Measurements from ENCODE around the gene WASF3.
A peak's percentile ranks its signal among the peaks of the same experiment; 100 is the strongest.

WASF3 gene

GRCh38 chr13:26557393-26558073 is at the start of gene WASF3:
TSS of gene WASF3 (plus strand) at chr13:26557683. CDS start at chr13:26642271, 84,588 bp downstream.
- Histone ChIP-seq H3K9ac (ENCODE audit: low read length) (no peak within 1 kb of the TSS), H3K9me3 (ENCODE audit: control insufficient read depth, low read length) (no peaks in the 10 kb centered on the region), H3K4me3 (ENCODE audit: low read length) (peak within 1 kb of the TSS; percentile 11)

GRCh38 chr13:26508885-26509284 is 48.6 kb upstream of the WASF3 start:
- H3K9ac ChIP-seq (ENCODE audit: low read length) = no peak overlapping the region
- H3K9me3 ChIP-seq (ENCODE audit: control insufficient read depth, low read length) = no peaks in the 10 kb centered on the region

More at GRCh38 chr13:26557393-26558073, at the start of gene WASF3:
- H3K4me1 ChIP-seq (ENCODE audit: control insufficient read depth, insufficient read depth, low read length) = peaks cover 5% of the 10 kb centered on the region
- peaks cover 6% of the 10 kb centered on the region for H3K27me3 ChIP-seq (ENCODE audit: control insufficient read depth, insufficient read depth, low read length)
- H3K36me3 ChIP-seq (ENCODE audit: control insufficient read depth, insufficient read depth, low read length) = no peaks in the 10 kb centered on the region

GRCh38 chr13:26509491-26509890 is 48.0 kb upstream of the WASF3 start:
- Histone ChIP-seq H3K36me3 (ENCODE audit: control insufficient read depth, insufficient read depth, low read length) (no peaks in the 10 kb centered on the region), H3K4me1 (ENCODE audit: control insufficient read depth, insufficient read depth, low read length) (no peaks in the 10 kb centered on the region), H3K4me3 (ENCODE audit: low read length) (no peak overlapping the region), H3K9me3 (ENCODE audit: control insufficient read depth, low read length) (no peaks in the 10 kb centered on the region), H3K27me3 (ENCODE audit: control insufficient read depth, insufficient read depth, low read length) (no peaks in the 10 kb centered on the region), H3K9ac (ENCODE audit: low read length) (no peak overlapping the region)

More at GRCh38 chr13:26508885-26509284, 48.6 kb upstream of the WASF3 start:
- no peaks in the 10 kb centered on the region for H3K36me3 ChIP-seq (ENCODE audit: control insufficient read depth, insufficient read depth, low read length)
- no peaks in the 10 kb centered on the region for H3K27me3 ChIP-seq (ENCODE audit: control insufficient read depth, insufficient read depth, low read length)
- H3K4me1 ChIP-seq (ENCODE audit: control insufficient read depth, insufficient read depth, low read length) = no peaks in the 10 kb centered on the region
- no peak overlapping the region for H3K4me3 ChIP-seq (ENCODE audit: low read length)

- H3K4me3 ChIP-seq (ENCODE audit: low read length) = no peak overlapping the region
- H3K9me3 ChIP-seq (ENCODE audit: control insufficient read depth, low read length) = no peaks in the 10 kb centered on the region
- H3K9ac ChIP-seq (ENCODE audit: low read length) = no peak overlapping the region
- no peaks in the 10 kb centered on the region for H3K4me1 ChIP-seq (ENCODE audit: control insufficient read depth, insufficient read depth, low read length)
- H3K27me3 ChIP-seq (ENCODE audit: control insufficient read depth, insufficient read depth, low read length) = no peaks in the 10 kb centered on the region
- H3K36me3 ChIP-seq (ENCODE audit: control insufficient read depth, insufficient read depth, low read length) = no peaks in the 10 kb centered on the region
These were observed 43.6 kb upstream of the WASF3 start for GRCh38 chr13:26513931-26514330.

GRCh38 chr13:26515721-26516120 is 41.8 kb upstream of the WASF3 start:
- Histone ChIP-seq H3K4me1 (ENCODE audit: control insufficient read depth, insufficient read depth, low read length) (no peaks in the 10 kb centered on the region), H3K27me3 (ENCODE audit: control insufficient read depth, insufficient read depth, low read length) (no peaks in the 10 kb centered on the region), H3K36me3 (ENCODE audit: control insufficient read depth, insufficient read depth, low read length) (no peaks in the 10 kb centered on the region), H3K4me3 (ENCODE audit: low read length) (no peak overlapping the region), H3K9ac (ENCODE audit: low read length) (no peak overlapping the region), H3K9me3 (ENCODE audit: control insufficient read depth, low read length) (no peaks in the 10 kb centered on the region)

GRCh38 chr13:26517936-26518335 is 39.5 kb upstream of the WASF3 start:
- no peaks in the 10 kb centered on the region for H3K4me1 ChIP-seq (ENCODE audit: control insufficient read depth, insufficient read depth, low read length)
- no peaks in the 10 kb centered on the region for H3K27me3 ChIP-seq (ENCODE audit: control insufficient read depth, insufficient read depth, low read length)
- no peaks in the 10 kb centered on the region for H3K9me3 ChIP-seq (ENCODE audit: control insufficient read depth, low read length)
- no peak overlapping the region for H3K9ac ChIP-seq (ENCODE audit: low read length)
- no peaks in the 10 kb centered on the region for H3K36me3 ChIP-seq (ENCODE audit: control insufficient read depth, insufficient read depth, low read length)
- no peak overlapping the region for H3K4me3 ChIP-seq (ENCODE audit: low read length)

GRCh38 chr13:26518451-26518959 is 39.0 kb upstream of the WASF3 start:
- Histone ChIP-seq H3K4me1 (ENCODE audit: control insufficient read depth, insufficient read depth, low read length) (no peaks in the 10 kb centered on the region), H3K9ac (ENCODE audit: low read length) (no peak overlapping the region), H3K9me3 (ENCODE audit: control insufficient read depth, low read length) (no peaks in the 10 kb centered on the region), H3K36me3 (ENCODE audit: control insufficient read depth, insufficient read depth, low read length) (no peaks in the 10 kb centered on the region), H3K27me3 (ENCODE audit: control insufficient read depth, insufficient read depth, low read length) (no peaks in the 10 kb centered on the region), H3K4me3 (ENCODE audit: low read length) (no peak overlapping the region)

GRCh38 chr13:26522571-26522970 is 34.9 kb upstream of the WASF3 start:
- H3K27me3 ChIP-seq (ENCODE audit: control insufficient read depth, insufficient read depth, low read length) = no peaks in the 10 kb centered on the region
- no peaks in the 10 kb centered on the region for H3K4me1 ChIP-seq (ENCODE audit: control insufficient read depth, insufficient read depth, low read length)
- H3K9me3 ChIP-seq (ENCODE audit: control insufficient read depth, low read length) = no peaks in the 10 kb centered on the region

GRCh38 chr13:26523007-26523406 is 34.5 kb upstream of the WASF3 start:
- Histone ChIP-seq H3K9ac (ENCODE audit: low read length) (no peak overlapping the region), H3K9me3 (ENCODE audit: control insufficient read depth, low read length) (no peaks in the 10 kb centered on the region), H3K36me3 (ENCODE audit: control insufficient read depth, insufficient read depth, low read length) (no peaks in the 10 kb centered on the region), H3K27me3 (ENCODE audit: control insufficient read depth, insufficient read depth, low read length) (no peaks in the 10 kb centered on the region), H3K4me3 (ENCODE audit: low read length) (no peak overlapping the region), H3K4me1 (ENCODE audit: control insufficient read depth, insufficient read depth, low read length) (no peaks in the 10 kb centered on the region)

More at GRCh38 chr13:26522571-26522970, 34.9 kb upstream of the WASF3 start:
- H3K9ac ChIP-seq (ENCODE audit: low read length) = no peak overlapping the region
- no peak overlapping the region for H3K4me3 ChIP-seq (ENCODE audit: low read length)
- H3K36me3 ChIP-seq (ENCODE audit: control insufficient read depth, insufficient read depth, low read length) = no peaks in the 10 kb centered on the region

GRCh38 chr13:26525528-26525927 is 32.0 kb upstream of the WASF3 start:
- H3K36me3 ChIP-seq (ENCODE audit: control insufficient read depth, insufficient read depth, low read length) = no peaks in the 10 kb centered on the region
- H3K9me3 ChIP-seq (ENCODE audit: control insufficient read depth, low read length) = no peaks in the 10 kb centered on the region
- H3K4me1 ChIP-seq (ENCODE audit: control insufficient read depth, insufficient read depth, low read length) = no peaks in the 10 kb centered on the region
- H3K27me3 ChIP-seq (ENCODE audit: control insufficient read depth, insufficient read depth, low read length) = no peaks in the 10 kb centered on the region
- no peak overlapping the region for H3K9ac ChIP-seq (ENCODE audit: low read length)
- no peak overlapping the region for H3K4me3 ChIP-seq (ENCODE audit: low read length)

- no peak overlapping the region for H3K9ac ChIP-seq (ENCODE audit: low read length)
- no peaks in the 10 kb centered on the region for H3K27me3 ChIP-seq (ENCODE audit: control insufficient read depth, insufficient read depth, low read length)
- H3K9me3 ChIP-seq (ENCODE audit: control insufficient read depth, low read length) = no peaks in the 10 kb centered on the region
- H3K36me3 ChIP-seq (ENCODE audit: control insufficient read depth, insufficient read depth, low read length) = no peaks in the 10 kb centered on the region
- no peaks in the 10 kb centered on the region for H3K4me1 ChIP-seq (ENCODE audit: control insufficient read depth, insufficient read depth, low read length)
- H3K4me3 ChIP-seq (ENCODE audit: low read length) = no peak overlapping the region
These were observed 30.7 kb upstream of the WASF3 start for GRCh38 chr13:26526702-26527216.

- Histone ChIP-seq H3K27me3 (ENCODE audit: control insufficient read depth, insufficient read depth, low read length) (no peaks in the 10 kb centered on the region), H3K9me3 (ENCODE audit: control insufficient read depth, low read length) (no peaks in the 10 kb centered on the region), H3K9ac (ENCODE audit: low read length) (no peak overlapping the region), H3K4me3 (ENCODE audit: low read length) (no peak overlapping the region), H3K36me3 (ENCODE audit: control insufficient read depth, insufficient read depth, low read length) (no peaks in the 10 kb centered on the region), H3K4me1 (ENCODE audit: control insufficient read depth, insufficient read depth, low read length) (no peaks in the 10 kb centered on the region)
These were observed 29.0 kb upstream of the WASF3 start for GRCh38 chr13:26528527-26528926.

Measured in mucosa of stomach (tissue), 1 donor.